Glomerular visceral epithelial cell (primary cell): ENCODE data around the gene DSCAM.

Source experiments
- DNase-seq: peaks from one replicate; pipeline ENCODE4 v3.0.0-alpha.2; 2016; ENCODE audit errors: extremely low spot score

Gene DSCAM

GRCh38 chr21:40840401-40841125 lies 6.4 kb downstream of the DSCAM start:
- no peak for DNase-seq

DNA sequence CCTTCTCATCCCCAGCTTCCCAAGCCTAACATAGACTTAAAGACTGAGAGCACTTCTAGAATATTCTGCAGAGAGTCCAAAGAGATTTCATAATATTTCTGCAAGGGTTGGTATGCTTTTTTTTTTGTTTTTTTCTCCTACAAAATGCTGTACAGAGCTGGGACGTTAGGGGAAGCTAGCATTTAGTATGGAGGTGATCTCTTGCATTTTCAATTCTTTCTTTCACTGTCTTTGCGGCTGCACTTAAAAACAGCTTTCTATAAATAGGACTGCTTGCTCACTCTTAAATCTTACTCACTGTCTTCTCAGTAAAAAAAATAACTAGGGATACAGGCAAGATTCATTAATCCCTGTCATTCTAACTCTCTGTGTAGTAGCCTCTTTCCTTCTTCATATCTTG lies 7.4 kb downstream of the DSCAM start:
- no peak for DNase-seq

- DNase-seq: no peak
These were observed 9.5 kb downstream of the DSCAM start for GRCh38 chr21:40837456-40837855.

- DNase-seq: no peak
These were observed 11.7 kb downstream of the DSCAM start for GRCh38 chr21:40835184-40835694.

- DNase-seq: no peak
These were observed 13.8 kb downstream of the DSCAM start for GRCh38 chr21:40833184-40833583.

- no peak for DNase-seq
These were observed 14.6 kb downstream of the DSCAM start for GRCh38 chr21:40832316-40832715.

DNA sequence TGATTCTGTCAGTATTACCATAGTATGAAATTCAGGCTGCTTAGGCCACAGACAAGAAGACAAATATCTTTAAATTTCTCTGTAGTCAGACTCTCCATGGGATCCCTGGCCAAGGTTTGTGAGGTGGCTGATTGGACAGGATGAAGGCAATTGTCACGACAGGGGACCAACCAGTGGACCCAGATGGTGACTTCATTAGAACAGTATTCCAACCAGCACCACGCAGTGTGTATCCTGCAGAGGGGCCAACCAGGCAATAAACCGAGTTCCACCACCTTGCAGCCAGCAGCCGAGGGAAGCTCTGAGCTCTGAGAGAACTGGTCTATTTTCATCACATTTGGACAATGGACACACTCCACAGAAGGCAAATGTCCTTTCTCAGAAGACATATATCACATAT lies 16.1 kb downstream of the DSCAM start:
- no peak for DNase-seq

- no peak for DNase-seq
These were observed 17.2 kb downstream of the DSCAM start for GRCh38 chr21:40829791-40830190.

GRCh38 chr21:40829308-40829707 lies 17.6 kb downstream of the DSCAM start:
- no peak for DNase-seq

GRCh38 chr21:40827509-40827908 lies 19.4 kb downstream of the DSCAM start:
- no peak for DNase-seq

- no peak for DNase-seq
These were observed 27.7 kb downstream of the DSCAM start for GRCh38 chr21:40819071-40819900.

DNA sequence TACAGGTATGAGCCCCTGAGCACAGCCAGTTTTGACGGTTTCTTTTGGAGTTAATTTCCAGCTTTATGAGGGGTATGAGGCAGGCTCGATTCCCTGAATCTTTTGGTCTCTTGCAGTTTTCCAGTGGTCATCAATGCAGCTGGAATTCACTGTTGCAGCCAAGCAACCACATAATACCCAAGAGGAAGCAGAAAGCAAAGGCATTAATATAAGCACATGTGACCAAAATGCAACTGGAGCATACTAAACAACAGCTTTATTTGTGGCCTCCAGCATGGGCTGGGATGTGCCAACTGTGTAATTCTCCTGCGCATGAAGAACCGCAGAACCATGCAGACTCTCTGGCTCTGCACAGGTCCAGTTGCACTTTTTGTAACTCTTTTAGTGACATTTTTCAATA lies 33.0 kb downstream of the DSCAM start:
- DNase-seq: no peak

DNA sequence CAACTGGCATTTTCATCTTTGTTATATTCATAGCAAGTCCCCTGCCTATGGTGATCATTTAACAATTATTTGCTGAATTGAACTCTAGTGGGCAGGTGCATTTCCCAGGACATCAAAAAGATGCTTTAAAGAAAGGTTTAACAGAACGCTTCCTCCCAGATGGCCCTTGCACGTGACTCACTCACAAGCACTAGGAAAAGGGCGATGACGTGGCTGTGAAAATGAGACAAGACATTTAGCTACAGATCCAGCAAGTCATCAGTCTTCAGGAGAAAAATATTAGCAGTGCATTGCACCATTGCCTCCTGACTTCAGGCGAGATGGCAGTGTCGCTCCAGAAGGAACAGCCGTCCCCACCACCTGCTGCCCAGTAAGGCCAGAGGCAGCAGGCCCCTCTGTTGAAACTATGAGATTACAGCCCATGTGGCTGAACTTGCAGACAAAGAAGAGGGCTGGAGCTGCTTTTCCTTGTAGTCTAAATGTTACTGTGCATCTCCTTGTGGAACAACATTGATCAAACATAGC lies 37.2 kb downstream of the DSCAM start:
- DNase-seq: no peak

DNA sequence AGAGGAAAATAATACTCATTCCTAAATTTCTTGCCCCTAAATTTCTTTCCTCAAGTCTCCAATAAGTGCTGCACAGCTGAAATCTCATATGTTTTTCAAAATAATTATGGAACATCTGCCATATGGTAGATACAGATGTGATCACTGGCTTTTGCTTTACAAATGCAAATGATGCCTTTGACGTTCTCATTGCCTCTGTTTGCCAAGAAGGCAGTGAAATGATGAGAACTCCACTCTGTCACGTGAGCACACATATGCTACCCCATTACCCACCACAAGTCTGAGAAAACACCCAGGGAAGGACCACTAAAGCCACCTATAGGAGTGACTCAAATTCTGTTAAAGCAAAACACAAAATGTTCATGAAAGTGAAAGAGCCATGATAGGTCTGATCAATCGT lies 43.9 kb downstream of the DSCAM start:
- DNase-seq: no peak

- DNase-seq: no peak
These were observed 46.8 kb downstream of the DSCAM start for GRCh38 chr21:40800126-40800525.

GRCh38 chr21:40797891-40798290 lies 49.1 kb downstream of the DSCAM start:
- DNase-seq: no peak

- DNase-seq: no peak
These were observed 49.5 kb downstream of the DSCAM start for GRCh38 chr21:40797410-40797809.

DNA sequence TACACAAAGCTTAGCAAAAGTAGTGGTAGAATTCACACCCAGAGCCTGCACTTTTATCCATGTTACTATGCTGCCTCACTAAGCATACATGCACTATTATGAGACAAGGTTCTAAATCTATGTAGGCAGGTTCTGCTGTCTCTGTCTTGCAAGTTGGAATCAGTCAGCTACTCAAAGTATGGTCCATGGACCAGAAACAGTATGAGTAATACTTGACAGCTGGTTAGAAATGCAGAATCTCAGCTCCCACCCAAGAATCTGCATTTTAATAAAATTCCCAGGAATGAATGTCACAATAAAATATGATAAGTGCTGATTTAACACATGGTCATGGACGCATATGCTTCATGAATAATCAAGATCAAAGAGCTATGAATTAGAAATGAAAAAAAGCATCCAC lies 50.5 kb downstream of the DSCAM start:
- DNase-seq: no peak

DNA sequence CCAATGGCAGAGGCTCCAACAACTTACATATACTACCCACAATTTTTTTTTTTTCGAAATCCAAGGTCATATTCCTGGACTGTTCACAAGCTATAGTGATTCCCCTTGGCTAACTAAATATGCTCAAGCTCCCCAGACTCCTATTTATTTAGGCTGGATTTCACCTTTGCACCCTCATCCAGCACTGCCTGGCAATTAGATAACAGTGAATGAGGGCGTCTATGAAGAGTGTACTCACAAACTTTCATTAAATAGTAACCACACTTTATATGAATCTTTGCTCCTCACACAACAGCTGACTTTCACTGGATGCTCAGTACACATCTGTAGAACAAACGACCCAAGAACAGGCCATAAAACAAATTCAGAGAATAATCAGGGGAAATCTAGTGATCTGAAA lies 51.6 kb downstream of the DSCAM start:
- DNase-seq: no peak

DNA sequence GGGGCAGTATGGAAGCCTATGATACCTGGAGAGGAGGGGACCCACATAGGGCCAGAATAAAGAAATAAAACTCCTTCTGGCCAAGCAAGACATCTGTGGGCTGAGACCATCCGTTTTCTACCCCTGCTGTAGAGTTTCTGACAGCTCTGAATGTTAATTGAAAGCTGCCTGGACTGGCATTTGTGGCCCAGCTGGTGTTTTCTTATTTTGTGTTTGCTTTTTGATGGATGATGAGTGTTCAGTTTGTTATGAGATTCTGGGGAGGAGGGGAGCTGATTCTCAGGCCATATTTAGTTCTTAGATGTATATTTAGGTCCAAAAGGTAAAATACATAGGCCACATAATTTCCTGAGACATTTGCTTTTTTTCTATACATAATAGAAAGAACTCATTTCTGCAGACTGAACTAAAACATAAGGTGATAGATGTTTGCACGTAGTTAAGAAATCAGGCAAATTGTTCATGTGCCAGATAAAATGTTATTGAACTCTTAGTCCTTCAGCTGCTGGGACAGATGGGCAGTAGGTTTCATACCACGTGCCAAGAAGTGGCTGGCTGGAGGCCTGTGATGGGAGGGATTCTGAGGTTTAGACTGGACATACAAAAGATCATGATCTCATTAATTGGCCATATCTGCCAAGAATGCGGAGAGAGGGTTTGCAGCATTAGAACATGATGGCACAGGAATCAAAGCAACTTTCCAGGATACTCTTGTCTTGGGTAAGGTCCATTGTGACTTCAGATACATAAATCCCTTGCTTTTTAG lies 54.1 kb downstream of the DSCAM start:
- no peak for DNase-seq

DNA sequence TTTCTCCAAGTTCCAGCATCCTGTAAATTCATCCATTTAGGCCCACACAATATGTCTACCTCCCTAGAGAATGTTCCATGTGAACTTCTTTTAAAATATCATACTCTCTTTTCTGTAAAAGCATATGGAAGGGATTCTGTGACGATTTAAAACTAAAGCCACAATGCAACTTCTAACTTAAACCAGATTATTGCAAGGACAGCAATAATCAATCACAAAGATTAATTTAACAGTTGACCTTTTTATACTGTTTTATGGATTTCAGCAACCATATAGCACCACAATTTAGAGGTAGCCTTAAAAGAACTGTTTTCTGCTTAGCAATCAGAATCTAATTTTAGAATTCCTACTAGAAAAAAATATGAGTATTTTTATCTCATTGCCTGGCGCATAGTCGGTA lies 58.3 kb downstream of the DSCAM start:
- no peak for DNase-seq

DNA sequence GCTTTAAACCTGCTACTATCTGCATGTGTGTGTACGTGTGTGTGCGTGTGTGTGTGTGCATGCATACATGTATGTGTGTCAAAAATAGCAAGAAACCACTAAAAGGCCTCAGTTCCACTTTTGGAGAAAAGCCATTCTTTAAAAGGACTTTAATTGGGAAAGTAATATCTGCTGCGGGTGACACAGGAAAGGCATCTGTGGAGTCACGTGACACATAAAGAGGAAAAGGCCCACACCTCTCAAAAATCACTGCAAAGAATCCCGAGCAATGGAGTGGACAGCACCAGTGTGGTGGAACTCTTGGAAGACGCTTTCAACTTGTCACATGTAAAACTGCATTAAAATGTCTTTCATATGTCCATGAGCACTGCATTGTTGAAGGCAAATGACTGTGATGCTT lies 63.6 kb downstream of the DSCAM start:
- no peak for DNase-seq
